Testis (tissue), 3 donors: Measurements from ENCODE around the gene CCDC30. TPM values are rescaled to one million over a fixed set of nuclear protein-coding genes. Genes with fewer than 3 reads are reported as not detected.
"Not testable (repeated sequence)": the region's sequence is repeated elsewhere in the genome, so short reads cannot be mapped to it uniquely, and the experiment has no call there.

Experiments used
- DNase-seq: peaks from one replicate; pipeline ENCODE4 v3.0.0-alpha.2; 2019
- H3K27ac ChIP-seq, 2 donors: fragments of 200-600 bp; sonication (generic); one replicate each; pipeline ENCODE4 v1.5.1; 2019
- H3K27me3 ChIP-seq: fragments of 200-600 bp; sonication (generic); one replicate; pipeline ENCODE4 v1.5.1; 2019
- H3K36me3 ChIP-seq: fragments of 200-600 bp; sonication (generic); one replicate; pipeline ENCODE4 v1.5.1; 2017; ENCODE audit warnings: low read depth; ENCODE audit errors: missing control alignments
- H3K4me1 ChIP-seq: fragments of 200-600 bp; sonication (generic); one replicate; pipeline ENCODE4 v1.5.1; 2019
- H3K4me3 ChIP-seq, 2 donors: fragments of 200-600 bp; sonication (generic); one replicate each; pipeline ENCODE4 v1.5.1; 2017 to 2019
- H3K9me3 ChIP-seq: fragments of 200-600 bp; sonication (generic); one replicate; pipeline ENCODE4 v1.5.1; 2017
- CTCF ChIP-seq, 3 experiments: fragments of 450-650 bp in 2 of 3; fragments of 200-600 bp in 1 of 3; sonication (generic) in 1 of 3; IDR thresholded peaks; one replicate each; pipeline ENCODE4 v1.5.1; 2016 to 2019; ENCODE audit warnings: antibody characterized with exemption in 3 of 3, mild to moderate bottlenecking in 2 of 3, moderate library complexity in 1 of 3
- POLR2A ChIP-seq: fragments of 450-650 bp; IDR thresholded peaks from one replicate; pipeline ENCODE4 v1.6.1; 2017; ENCODE audit warnings: antibody characterized with exemption, mild to moderate bottlenecking, moderate library complexity
- WGBS, 2 donors: methylation state at CpG; one replicate each; pipeline ENCODE4 v1.1.5; 2018; 5-methylcytosine and 5-hydroxymethylcytosine counted together
- intact Hi-C: fragments of 100-400 bp; cut with DNase I; formaldehyde crosslinking; loops from one replicate; pipeline ENCODE4 v1.15.1; 2023; ENCODE audit warnings: low total_unique reads
- polyA plus RNA-seq: library from polyadenylated mRNA; stranded (reverse); fragments of 350-450 nt; fragmentation: Illumina TruSeq; extraction: RNeasy Lipid Tissue Mini Kit (QIAGEN cat#74804); gene quantifications from one replicate; pipeline ENCODE4 v1.2.3, GENCODE V29; 2014; ENCODE audit warnings: low read depth, low replicate concordance; ENCODE audit not compliant: insufficient read depth
- total RNA-seq, 2 donors: library from RNA; depleted of rRNA; stranded (reverse); fragments of >200 nt; gene quantifications; one replicate each; pipeline ENCODE4 v1.2.3, GENCODE V29; 2016

Gene CCDC30
- total and polyA plus RNA-seq, 3 donors from 2014 or later: 5.8 to 16.1 (median 14.6) TPM

DNA sequence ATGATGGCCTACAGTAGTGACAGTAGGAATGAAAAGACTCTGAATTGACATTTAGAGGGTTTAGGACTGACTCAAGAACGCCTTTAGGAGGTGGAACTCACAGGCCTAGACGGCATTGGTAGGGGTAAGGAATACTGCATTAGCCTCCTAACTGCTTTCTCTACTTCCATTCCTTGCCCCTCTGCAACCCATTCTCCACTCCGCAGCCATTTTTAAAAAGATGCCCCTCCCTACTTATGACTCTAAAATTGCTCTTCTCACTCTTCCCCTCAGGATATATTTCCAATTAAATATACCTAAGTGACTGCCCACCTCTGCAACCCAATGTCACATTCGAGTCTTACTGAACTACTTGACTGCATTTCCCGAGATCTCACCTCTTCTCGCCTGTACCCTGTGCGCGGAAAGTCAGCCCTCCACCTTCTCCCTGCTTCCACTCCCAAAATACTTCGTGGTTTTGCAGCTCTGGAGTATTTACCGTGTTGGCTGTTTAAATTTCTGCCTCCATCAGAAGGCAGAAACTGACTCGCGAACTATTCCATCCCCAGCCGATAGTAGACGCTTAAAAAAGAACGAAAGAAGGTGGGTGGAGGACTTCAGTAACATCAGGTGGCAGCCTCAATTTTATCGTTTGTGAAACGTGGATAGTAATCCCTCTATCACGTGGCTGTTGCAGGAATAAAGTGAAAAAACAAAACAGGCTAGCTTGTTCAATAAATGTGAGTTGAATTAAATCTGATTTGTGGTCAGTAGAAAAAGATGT lies 218.0 kb downstream of the CCDC30 start:
- H3K4me3 ChIP-seq: peak overlapping the region; percentile 68 to 97
- no peaks in the 10 kb centered on the region for H3K36me3 ChIP-seq
- peak overlapping the region; percentile 90 to 98 for H3K27ac ChIP-seq
- DNase-seq: peak; percentile 18
- no peaks in the 10 kb centered on the region for H3K9me3 ChIP-seq
- TF ChIP-seq POLR2A: no peak
- TF ChIP-seq CTCF (IDR thresholded peaks at IDR 0.05): no peak
- no peaks in the 10 kb centered on the region for H3K27me3 ChIP-seq
- intact Hi-C loops: no loop called here
- 3 to 4% methylated on average over 18 of the region's 18 CpGs for WGBS, 2 donors
- peaks cover 28% of the 10 kb centered on the region for H3K4me1 ChIP-seq

DNA sequence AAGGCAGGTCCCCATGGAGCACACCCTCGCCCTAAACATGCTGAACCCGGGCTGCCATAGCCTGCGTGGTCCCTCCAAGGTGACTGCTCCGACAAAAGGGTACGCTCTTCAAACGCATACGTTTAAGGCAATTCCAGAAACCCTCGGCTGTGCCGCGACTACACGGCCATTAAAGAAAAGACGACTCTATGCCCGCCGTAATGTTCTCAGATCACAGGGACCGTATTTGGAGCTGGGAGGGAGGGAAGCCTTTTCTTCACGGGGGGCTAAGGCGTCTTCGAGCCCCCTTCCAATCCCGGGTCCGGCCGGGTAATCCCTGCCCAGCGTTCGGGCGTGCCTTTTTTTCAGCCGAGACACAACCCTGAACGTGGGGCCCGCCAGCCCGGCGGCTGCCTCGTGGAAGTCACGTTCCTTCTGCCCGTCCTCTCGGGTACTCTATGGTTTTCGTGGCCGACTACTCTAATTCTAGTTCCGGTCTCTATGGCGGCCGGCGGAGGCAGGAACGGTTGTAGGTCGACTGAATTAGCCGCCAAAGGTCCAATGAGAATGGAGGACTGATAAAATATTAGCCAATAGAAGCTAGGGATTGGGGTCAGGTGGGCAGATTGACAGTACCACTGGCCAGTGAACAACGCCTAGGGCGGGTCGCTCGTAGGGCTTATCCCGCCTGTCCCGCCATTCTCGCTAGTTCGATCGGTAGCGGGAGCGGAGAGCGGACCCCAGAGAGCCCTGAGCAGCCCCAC lies 218.8 kb downstream of the CCDC30 start, which contains the start of gene YBX1:
TSS of gene YBX1 (plus strand) at position 678 of the 743 bp plus-strand sequence. CDS start 148 bp downstream, outside the sequence.
- intact Hi-C loops: no loop called here
- TF ChIP-seq CTCF (IDR thresholded peaks at IDR 0.05) (peak in 2 of 3 experiments; percentile 5 to 15), POLR2A (peak; percentile 32)

DNA sequence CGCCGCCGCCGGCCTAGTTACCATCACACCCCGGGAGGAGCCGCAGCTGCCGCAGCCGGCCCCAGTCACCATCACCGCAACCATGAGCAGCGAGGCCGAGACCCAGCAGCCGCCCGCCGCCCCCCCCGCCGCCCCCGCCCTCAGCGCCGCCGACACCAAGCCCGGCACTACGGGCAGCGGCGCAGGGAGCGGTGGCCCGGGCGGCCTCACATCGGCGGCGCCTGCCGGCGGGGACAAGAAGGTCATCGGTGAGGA lies 219.3 kb downstream of the CCDC30 start:
- H3K27ac ChIP-seq: peak overlapping the region; percentile 90 to 98
- DNase-seq, H3K27me3 ChIP-seq, H3K36me3 ChIP-seq, intact Hi-C loops, H3K9me3 ChIP-seq: not testable (repeated sequence)
- H3K4me3 ChIP-seq: peak overlapping the region; percentile 68 to 97
- WGBS, 2 donors: 0% methylated on average over 5 of the region's 33 CpGs; no CpG with 5 or more reads in 1 of the 2 donors
- peaks cover 31% of the 10 kb centered on the region for H3K4me1 ChIP-seq

More for the DNA sequence above, 218.8 kb downstream of the CCDC30 start, which contains the start of gene YBX1:
- Histone ChIP-seq H3K9me3 (no peaks in the 10 kb centered on the region), H3K4me1 (peaks cover 31% of the 10 kb centered on the region), H3K27me3 (no peaks in the 10 kb centered on the region), H3K4me3 (peak within 1 kb of the TSS; percentile 68 to 97), H3K27ac (peak within 1 kb of the TSS; percentile 90 to 98), H3K36me3 (no peaks in the 10 kb centered on the region)
- peak; percentile 99 for DNase-seq
- WGBS, 2 donors: 0% methylated on average over 30 to 54 of the region's 54 CpGs

GRCh38 chr1:42682739-42683531 lies 219.8 kb downstream of the CCDC30 start:
- peak overlapping the region; percentile 90 to 98 for H3K27ac ChIP-seq
- H3K36me3 ChIP-seq: no peaks in the 10 kb centered on the region
- peak overlapping the region; percentile 68 to 97 for H3K4me3 ChIP-seq
- WGBS, 2 donors: 0% methylated on average over 37 to 42 of the region's 103 CpGs
- intact Hi-C loops: no loop called here
- TF ChIP-seq CTCF (IDR thresholded peaks at IDR 0.05): no peak
- no peak for TF ChIP-seq POLR2A
- peaks cover 31% of the 10 kb centered on the region for H3K4me1 ChIP-seq
- peak; percentile 81 for DNase-seq
- no peaks in the 10 kb centered on the region for H3K27me3 ChIP-seq
- no peaks in the 10 kb centered on the region for H3K9me3 ChIP-seq

DNA sequence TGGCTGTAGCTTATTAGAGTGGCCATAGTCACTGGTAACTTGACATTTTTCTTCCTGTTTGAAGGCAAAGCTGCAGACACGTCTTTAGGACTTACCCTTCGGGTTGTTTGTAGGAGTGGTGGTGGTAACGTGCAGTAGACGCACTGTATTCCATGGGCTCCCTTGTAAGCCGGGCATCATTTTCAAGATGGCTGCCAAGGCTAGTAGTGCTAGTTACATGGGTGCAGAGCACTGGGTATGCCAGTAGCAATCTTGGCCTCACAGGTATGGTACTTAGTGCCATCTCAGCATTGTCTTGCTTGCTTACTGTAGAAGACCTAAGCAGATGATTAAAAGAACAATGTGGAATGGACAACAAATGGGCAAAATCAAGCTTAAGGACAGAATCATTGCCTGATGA lies 221.1 kb downstream of the CCDC30 start:
- H3K27ac ChIP-seq: no peak overlapping the region
- peak overlapping the region in 1 of 2 donors; percentile 68 for H3K4me3 ChIP-seq
- WGBS, 2 donors: 24 to 37% methylated on average over 5 of the region's 5 CpGs
- no peaks in the 10 kb centered on the region for H3K9me3 ChIP-seq
- TF ChIP-seq CTCF (IDR thresholded peaks at IDR 0.05): no peak
- TF ChIP-seq POLR2A: no peak
- peaks cover 31% of the 10 kb centered on the region for H3K4me1 ChIP-seq
- H3K27me3 ChIP-seq: no peaks in the 10 kb centered on the region
- intact Hi-C loops: no loop called here
- no peaks in the 10 kb centered on the region for H3K36me3 ChIP-seq
- DNase-seq: peak; percentile 23
